H4 (cell line): ENCODE results near the gene C22orf23. TPM values are rescaled to one million over a fixed set of nuclear protein-coding genes. Genes with fewer than 3 reads are reported as not detected.

Experiments used
- DNase-seq: peaks from one replicate; pipeline ENCODE4 v3.0.0-alpha.2; 2015; ENCODE audit warnings: low spot score
- total RNA-seq: library from RNA; depleted of rRNA; stranded (reverse); fragments of >200 nt; shearing (Covaris generic); gene quantifications from 2 replicates; pipeline ENCODE4 v1.2.3, GENCODE V29; 2014; rRNA removed

Gene C22orf23
- total RNA-seq, 1 experiment from 2014 or later, result 0.41 TPM

- peak; percentile 35 for DNase-seq
Measured at GRCh38 chr22:37898441-37899181, 54.8 kb downstream of the C22orf23 start.

GRCh38 chr22:37897807-37898206, 55.6 kb downstream of the C22orf23 start:
- DNase-seq, result no peak

- no peak for DNase-seq
Measured at GRCh38 chr22:37896939-37897338, 56.5 kb downstream of the C22orf23 start.

DNA sequence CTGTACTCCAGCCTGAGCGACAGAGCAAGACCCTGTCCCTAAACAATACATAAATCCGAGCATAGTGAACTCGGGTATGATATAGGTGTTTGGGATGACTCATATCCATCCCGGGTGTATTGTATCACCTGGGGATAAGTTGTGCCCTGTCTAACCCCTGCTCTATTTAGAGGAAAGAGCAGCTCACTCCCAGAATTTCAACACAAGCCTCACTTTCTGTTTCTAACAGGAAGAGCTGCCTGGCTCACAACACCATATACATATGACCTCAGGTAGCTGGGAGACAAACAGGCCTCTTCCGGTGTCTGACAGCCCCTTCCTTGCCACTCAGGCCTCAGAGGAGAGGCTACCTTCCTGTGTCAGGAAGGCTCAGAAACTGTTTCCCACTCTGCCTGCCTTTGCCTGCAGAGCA, 57.2 kb downstream of the C22orf23 start:
- DNase-seq, result peak; percentile 53

- no peak for DNase-seq
Measured at GRCh38 chr22:37894939-37895670, 58.3 kb downstream of the C22orf23 start.

DNA sequence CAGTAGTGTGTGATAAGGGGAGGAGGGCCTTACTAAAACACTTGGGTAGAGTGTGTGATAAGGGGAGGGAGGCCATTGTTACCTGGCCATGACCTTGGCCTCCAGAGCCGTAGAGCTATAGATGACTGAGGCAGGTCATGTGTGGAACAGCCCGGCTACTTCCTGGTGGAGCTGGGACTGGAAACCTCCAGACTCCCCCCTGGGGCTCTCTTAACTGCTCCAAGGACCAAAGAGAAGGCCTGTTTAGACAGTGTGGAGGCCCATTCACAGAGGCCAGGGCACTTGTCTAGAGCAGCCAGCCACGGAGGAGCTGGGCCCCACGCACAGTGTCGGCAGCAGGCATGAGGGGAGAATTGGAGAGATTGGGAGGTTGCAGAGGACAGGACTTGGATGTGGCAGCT, 59.8 kb downstream of the C22orf23 start:
- DNase-seq, result no peak

Other genes with a start within 250 kb of the C22orf23 start
- 11.5 and 14.3 TPM in 2 replicates for gene GCAT, start 145.7 kb downstream of the C22orf23 start, total RNA-seq
- not detected in 2 replicates for gene GALR3, start 130.2 kb downstream of the C22orf23 start, total RNA-seq
- gene ANKRD54, start 109.3 kb downstream of the C22orf23 start, total RNA-seq, result 18.3 and 19.5 TPM in 2 replicates
- 478 and 514 TPM in 2 replicates for gene EIF3L, start 104.2 kb downstream of the C22orf23 start, total RNA-seq
- gene MICALL1, start 47.3 kb downstream of the C22orf23 start, total RNA-seq, result 11.6 and 17.2 TPM in 2 replicates
- 145 and 155 TPM in 2 replicates for gene POLR2F, start 98 bp upstream of the C22orf23 start, total RNA-seq
- not detected in 2 replicates for gene SOX10, start 31.0 kb upstream of the C22orf23 start, total RNA-seq
- 15.8 and 21.7 TPM in 2 replicates for gene PICK1, start 103.8 kb upstream of the C22orf23 start, total RNA-seq
- gene SLC16A8, start 130.6 kb upstream of the C22orf23 start, total RNA-seq, result not detected in 2 replicates
- gene BAIAP2L2, start 157.1 kb upstream of the C22orf23 start, total RNA-seq, result not detected in 2 replicates
- 2.5 and 12.2 TPM in 2 replicates for gene PLA2G6, start 228.2 kb upstream of the C22orf23 start, total RNA-seq
- 3.9 and 7.4 TPM in 2 replicates for gene MAFF, start 248.4 kb upstream of the C22orf23 start, total RNA-seq